NCI-H146 treated with DMSO at 0.1 percent for 48 hours (cell line): Measurements from ENCODE around the gene NOL9.

Source experiments
- DNase-seq: peaks from one replicate; lab custom pipeline; 2025; ENCODE audit not compliant: unreplicated experiment; lab: John Stamatoyannopoulos, UW

Gene NOL9

GRCh38 chr1:6473156-6473555, 81.2 kb downstream of the NOL9 start:
- DNase-seq: no peak

- DNase-seq: no peak
These were observed 81.9 kb downstream of the NOL9 start for GRCh38 chr1:6472391-6472790.

- DNase-seq: no peak
These were observed 82.3 kb downstream of the NOL9 start for GRCh38 chr1:6471970-6472368.
